K562 (cell line): Measurements from ENCODE around the gene BCAN. TPM values are rescaled to one million over a fixed set of nuclear protein-coding genes. Genes with fewer than 3 reads are reported as not detected.
A peak's percentile ranks its signal among the peaks of the same experiment; 100 is the strongest.

Experiments used
- BCL6 ChIP-seq: fragments of 250-450 bp; sonication (Bioruptor Pico); IDR thresholded peaks from 2 replicates; pipeline ENCODE4 v1.4.0; 2020
- CBX8 ChIP-seq: fragments of 200-600 bp; sonication (generic); IDR thresholded peaks from 2 replicates; pipeline ENCODE4 v1.6.1; 2012; ENCODE audit warnings: borderline replicate concordance, mixed run types, low read depth, mild to moderate bottlenecking, moderate library complexity, mixed read lengths, low read length, control low read depth, inconsistent platforms; ENCODE audit not compliant: poor library complexity, severe bottlenecking; ENCODE audit errors: extremely low read depth
- FOS ChIP-seq: IDR thresholded peaks from 3 replicates; pipeline ENCODE4 v1.6.1; 2011; ENCODE audit not compliant: insufficient read length; ENCODE audit errors: extremely low read depth
- GABPB1 ChIP-seq: sonication (generic); formaldehyde crosslinking; IDR thresholded peaks from 2 replicates; pipeline ENCODE4 v1.8.0; 2022; ENCODE audit warnings: mild to moderate bottlenecking, missing genetic modification reagents
- HEY1 ChIP-seq: fragments of 250-450 bp; sonication (Bioruptor Pico); IDR thresholded peaks from 2 replicates; pipeline ENCODE4 v1.5.0; 2020; ENCODE audit warnings: mild to moderate bottlenecking, moderate library complexity, borderline replicate concordance
- HNRNPL ChIP-seq: fragments of 200-400 bp; formaldehyde crosslinking; IDR thresholded peaks from 2 replicates; pipeline ENCODE4 v1.6.1; 2017; ENCODE audit warnings: low read depth, mild to moderate bottlenecking, low read length
- KLF10 ChIP-seq: fragments of 250-450 bp; sonication (Bioruptor Pico); IDR thresholded peaks from 2 replicates; pipeline ENCODE4 v1.6.1; 2021; ENCODE audit warnings: matching md5 sums
- OTX1 ChIP-seq: fragments of 450-650 bp; formaldehyde crosslinking; IDR thresholded peaks from 2 replicates; pipeline ENCODE4 v1.4.0; 2022; ENCODE audit warnings: mild to moderate bottlenecking
- RAD21 ChIP-seq, 2 experiments: fragments of 250-450 bp in 1 of 2; fragments of 450-650 bp in 1 of 2; sonication (Bioruptor Pico) in 1 of 2; formaldehyde crosslinking in 1 of 2; IDR thresholded peaks in 1 of 2; conservative IDR thresholded peaks in 1 of 2; 2 replicates each; pipeline versions ENCODE4 v1.4.0 to v1.8.0; 2020 to 2022; ENCODE audit warnings: mild to moderate bottlenecking in 2 of 2, moderate library complexity in 1 of 2
- SMAD1 ChIP-seq: fragments of 150-350 bp; IDR thresholded peaks from 2 replicates; pipeline ENCODE4 v1.6.1; 2014; ENCODE audit warnings: low read length, low read depth; ENCODE audit not compliant: partially characterized antibody
- SRSF1 ChIP-seq: fragments of 200-400 bp; formaldehyde crosslinking; IDR thresholded peaks from 2 replicates; pipeline ENCODE4 v1.6.1; 2017; ENCODE audit warnings: mild to moderate bottlenecking, low read depth, low read length, moderate library complexity
- TCF3 ChIP-seq: sonication (generic); formaldehyde crosslinking; IDR thresholded peaks from 2 replicates; pipeline ENCODE4 v1.4.0; 2020; ENCODE audit warnings: mild to moderate bottlenecking, missing genetic modification reagents
- TFAM ChIP-seq: fragments of 250-450 bp; sonication (Bioruptor Pico); conservative IDR thresholded peaks from 2 replicates; pipeline ENCODE4 v1.5.0; 2021; ENCODE audit warnings: mild to moderate bottlenecking, moderate library complexity
- ZNF224 ChIP-seq: sonication (generic); formaldehyde crosslinking; IDR thresholded peaks from 2 replicates; pipeline ENCODE4 v1.8.0; 2022; ENCODE audit warnings: mild to moderate bottlenecking, missing genetic modification reagents
- ZNF311 ChIP-seq: fragments of 250-450 bp; sonication (Bioruptor Pico); IDR thresholded peaks from 2 replicates; pipeline ENCODE4 v1.4.0; 2020; ENCODE audit warnings: mild to moderate bottlenecking, moderate library complexity
- polyA plus RNA-seq, 8 experiments: library from polyadenylated mRNA; depleted of rRNA in 4 of 8; stranded (reverse) in 5 of 8; unstranded in 3 of 8; fragments of >200 nt; fragmentation: Nextera tagmentation in 2 of 8; fragmentation: Illumina TruSeq in 1 of 8; extraction: Ambion mirVana in 2 of 8; extraction: Trizol in 1 of 8; gene quantifications; 2 replicates each; pipeline versions ENCODE4 v1.2.1 to v1.2.3, GENCODE V29; 2011 to 2014; ENCODE audit warnings: inconsistent platforms in 1 of 8, missing spikeins in 1 of 8
- total RNA-seq, 7 experiments: library from RNA; depleted of rRNA in 6 of 7; stranded (reverse); fragments of >200 nt in 6 of 7; fragmentation: Illumina TruSeq in 2 of 7; extraction: Trizol in 2 of 7; gene quantifications; 2 replicates each; pipeline versions ENCODE4 v1.2.1 to v1.2.3, GENCODE V29; 2011 to 2021; ENCODE audit warnings: low replicate concordance in 1 of 7
- TF ChIP-seq, protein P1 (sequence below): fragments of 450-650 bp; IDR thresholded peaks from 2 replicates; pipeline ENCODE4 v1.6.1; 2014; ENCODE audit warnings: low read depth, mild to moderate bottlenecking, moderate library complexity, borderline replicate concordance
- TF ChIP-seq, protein P2 (sequence below): fragments of 250-450 bp; sonication (Bioruptor Pico); IDR thresholded peaks from 2 replicates; pipeline ENCODE4 v1.5.0; 2021; ENCODE audit warnings: mild to moderate bottlenecking, moderate library complexity
- TF ChIP-seq, protein P3 (sequence below): fragments of 250-450 bp; sonication (Bioruptor Pico); IDR thresholded peaks from 2 replicates; pipeline ENCODE4 v1.8.0; 2022; ENCODE audit warnings: inconsistent platforms, mild to moderate bottlenecking, moderate library complexity, borderline replicate concordance
- TF ChIP-seq, protein P4 (sequence below): fragments of 250-450 bp; sonication (Bioruptor Pico); IDR thresholded peaks from 2 replicates; pipeline ENCODE4 v1.4.0; 2020; ENCODE audit warnings: mild to moderate bottlenecking

BCAN gene
- total and polyA plus RNA-seq, 9 of the 15 experiments (the other 6 are each of a cell fraction or from before 2014, with no cell fraction given) = 0.04 to 0.33 (median 0.14) TPM; not detected in 5

DNA sequence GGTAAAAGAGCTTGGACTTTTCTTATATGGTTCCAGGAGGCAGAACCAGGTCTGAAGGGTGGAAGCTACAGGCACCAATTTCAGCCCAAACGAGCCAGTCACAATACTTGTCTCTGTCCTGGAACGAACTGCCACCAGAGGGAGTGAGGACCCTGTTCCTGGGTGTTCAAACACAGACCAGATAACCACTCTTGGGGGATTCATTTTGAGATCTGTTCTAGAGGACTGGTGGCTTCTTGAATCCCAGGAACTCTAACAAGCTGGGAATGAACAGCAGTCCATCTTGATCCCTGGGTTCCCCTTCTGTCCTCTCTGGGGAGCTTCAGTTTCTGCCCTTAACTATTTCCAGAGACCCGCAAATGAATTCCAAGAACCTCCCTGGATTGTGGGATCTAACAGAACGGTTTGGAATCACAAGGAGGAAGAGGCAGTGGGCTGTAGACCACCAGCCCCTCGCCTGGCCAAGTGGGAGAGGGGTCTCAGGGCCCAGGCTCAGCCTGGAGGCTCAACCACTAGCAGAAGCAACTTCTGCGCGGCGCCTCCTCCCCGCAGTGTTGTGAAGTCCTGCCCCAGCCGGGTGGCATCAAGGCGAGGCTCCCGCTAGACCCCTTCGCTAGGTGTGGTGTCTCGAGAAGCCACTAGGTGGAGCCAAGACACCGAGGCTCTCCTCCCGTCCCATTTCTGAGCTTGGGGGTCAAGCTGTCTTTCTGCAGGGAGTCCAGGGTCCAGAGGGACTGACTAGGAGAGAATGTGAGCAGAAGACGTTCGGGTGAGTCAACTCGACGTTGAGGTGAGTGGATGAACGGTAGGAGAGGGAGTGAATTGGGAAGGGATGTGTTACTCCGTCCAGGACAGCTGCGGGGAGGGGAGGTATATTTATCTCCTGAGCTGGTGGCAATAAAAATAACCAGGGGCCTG lies 47.4 kb downstream of the BCAN start (continued):
- TF ChIP-seq, protein P1, sequence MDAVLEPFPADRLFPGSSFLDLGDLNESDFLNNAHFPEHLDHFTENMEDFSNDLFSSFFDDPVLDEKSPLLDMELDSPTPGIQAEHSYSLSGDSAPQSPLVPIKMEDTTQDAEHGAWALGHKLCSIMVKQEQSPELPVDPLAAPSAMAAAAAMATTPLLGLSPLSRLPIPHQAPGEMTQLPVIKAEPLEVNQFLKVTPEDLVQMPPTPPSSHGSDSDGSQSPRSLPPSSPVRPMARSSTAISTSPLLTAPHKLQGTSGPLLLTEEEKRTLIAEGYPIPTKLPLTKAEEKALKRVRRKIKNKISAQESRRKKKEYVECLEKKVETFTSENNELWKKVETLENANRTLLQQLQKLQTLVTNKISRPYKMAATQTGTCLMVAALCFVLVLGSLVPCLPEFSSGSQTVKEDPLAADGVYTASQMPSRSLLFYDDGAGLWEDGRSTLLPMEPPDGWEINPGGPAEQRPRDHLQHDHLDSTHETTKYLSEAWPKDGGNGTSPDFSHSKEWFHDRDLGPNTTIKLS = 0 out of 2 replicates have a peak, but pooled peaks have one; percentile 35
- TF ChIP-seq TCF3 (CRISPR knock-in tag) (no peak), KLF10 (no peak), FOS (no peak), BCL6 (CRISPR knock-in tag) (no peak), SMAD1 (no peak), ZNF311 (CRISPR knock-in tag) (no peak), RAD21 (CRISPR knock-in tag; conservative IDR thresholded peaks at IDR 0.05 in 1 of 2, IDR thresholded peaks at IDR 0.05 in 1 of 2) (peak; percentile 94 to 98), HEY1 (CRISPR knock-in tag) (no peak), GABPB1 (CRISPR knock-in tag) (peak; percentile 73), ZNF224 (CRISPR knock-in tag) (no peak), SRSF1 (no peak), OTX1 (CRISPR knock-in tag) (no peak), HNRNPL (no peak), TFAM (CRISPR knock-in tag) (no peak), CBX8 (no peak)
- TF ChIP-seq, protein P2, sequence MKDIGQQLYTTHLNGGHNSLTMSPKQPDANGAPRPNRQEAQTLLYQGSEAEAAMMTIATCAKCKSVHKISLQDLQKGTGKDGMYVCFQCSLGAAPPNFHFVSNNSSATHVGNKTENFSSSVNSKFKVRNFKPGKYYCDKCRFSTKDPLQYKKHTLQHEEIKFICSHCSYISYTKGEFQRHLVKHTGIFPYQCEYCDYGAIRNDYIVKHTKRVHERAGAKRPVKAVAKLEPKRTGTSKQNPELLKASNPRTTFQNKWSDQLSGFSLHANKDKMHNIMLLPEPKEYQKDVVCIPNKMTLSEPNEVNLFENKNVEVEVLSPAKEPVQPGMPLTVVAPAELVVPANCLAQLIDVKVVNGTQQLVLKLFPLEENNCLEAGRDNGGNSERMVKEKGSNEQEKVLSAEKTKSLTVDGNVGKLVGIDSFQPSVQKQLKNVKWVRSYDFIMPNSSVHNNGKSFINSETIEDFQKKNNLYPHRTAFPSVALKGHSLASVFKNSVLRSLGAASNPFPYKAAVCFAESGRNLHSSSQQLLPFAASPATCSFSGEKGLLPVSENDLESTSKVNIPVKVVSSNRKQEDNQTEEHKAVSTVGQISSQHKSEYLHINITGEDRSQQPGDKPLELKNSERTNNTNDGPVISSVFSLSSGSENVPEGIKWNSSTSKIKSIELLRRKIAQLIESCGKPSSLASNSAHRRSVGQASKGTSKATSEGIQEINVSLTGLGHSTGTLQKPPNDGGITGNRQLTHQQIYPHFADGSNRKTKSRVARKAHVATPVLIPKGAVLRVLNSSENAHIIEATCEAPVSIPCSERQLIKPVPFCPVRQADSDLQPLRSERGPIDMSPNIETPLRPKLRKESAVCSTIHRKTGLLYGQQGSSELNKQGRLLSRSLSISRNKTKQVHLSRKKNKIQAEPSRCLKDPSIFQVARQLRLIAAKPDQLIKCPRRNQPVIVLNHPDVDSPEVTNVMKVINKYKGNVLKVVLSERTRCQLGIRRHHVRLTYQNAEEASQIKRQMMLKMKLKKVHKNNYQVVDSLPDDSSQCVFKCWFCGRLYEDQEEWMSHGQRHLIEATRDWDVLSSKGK (CRISPR knock-in tag) = no peak
- TF ChIP-seq, protein P3, sequence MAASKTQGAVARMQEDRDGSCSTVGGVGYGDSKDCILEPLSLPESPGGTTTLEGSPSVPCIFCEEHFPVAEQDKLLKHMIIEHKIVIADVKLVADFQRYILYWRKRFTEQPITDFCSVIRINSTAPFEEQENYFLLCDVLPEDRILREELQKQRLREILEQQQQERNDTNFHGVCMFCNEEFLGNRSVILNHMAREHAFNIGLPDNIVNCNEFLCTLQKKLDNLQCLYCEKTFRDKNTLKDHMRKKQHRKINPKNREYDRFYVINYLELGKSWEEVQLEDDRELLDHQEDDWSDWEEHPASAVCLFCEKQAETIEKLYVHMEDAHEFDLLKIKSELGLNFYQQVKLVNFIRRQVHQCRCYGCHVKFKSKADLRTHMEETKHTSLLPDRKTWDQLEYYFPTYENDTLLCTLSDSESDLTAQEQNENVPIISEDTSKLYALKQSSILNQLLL (CRISPR knock-in tag) = no peak
- TF ChIP-seq, protein P4, sequence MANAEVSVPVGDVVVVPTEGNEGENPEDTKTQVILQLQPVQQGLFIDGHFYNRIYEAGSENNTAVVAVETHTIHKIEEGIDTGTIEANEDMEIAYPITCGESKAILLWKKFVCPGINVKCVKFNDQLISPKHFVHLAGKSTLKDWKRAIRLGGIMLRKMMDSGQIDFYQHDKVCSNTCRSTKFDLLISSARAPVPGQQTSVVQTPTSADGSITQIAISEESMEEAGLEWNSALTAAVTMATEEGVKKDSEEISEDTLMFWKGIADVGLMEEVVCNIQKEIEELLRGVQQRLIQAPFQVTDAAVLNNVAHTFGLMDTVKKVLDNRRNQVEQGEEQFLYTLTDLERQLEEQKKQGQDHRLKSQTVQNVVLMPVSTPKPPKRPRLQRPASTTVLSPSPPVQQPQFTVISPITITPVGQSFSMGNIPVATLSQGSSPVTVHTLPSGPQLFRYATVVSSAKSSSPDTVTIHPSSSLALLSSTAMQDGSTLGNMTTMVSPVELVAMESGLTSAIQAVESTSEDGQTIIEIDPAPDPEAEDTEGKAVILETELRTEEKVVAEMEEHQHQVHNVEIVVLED (CRISPR knock-in tag) = no peak
